ENCODE measurements around the gene GAPDHS. TPM values are rescaled to one million over a fixed set of nuclear protein-coding genes. Genes with fewer than 3 reads are reported as not detected.

The GAPDHS gene
- total and polyA plus RNA-seq, 4 donors, result not detected

DNA sequence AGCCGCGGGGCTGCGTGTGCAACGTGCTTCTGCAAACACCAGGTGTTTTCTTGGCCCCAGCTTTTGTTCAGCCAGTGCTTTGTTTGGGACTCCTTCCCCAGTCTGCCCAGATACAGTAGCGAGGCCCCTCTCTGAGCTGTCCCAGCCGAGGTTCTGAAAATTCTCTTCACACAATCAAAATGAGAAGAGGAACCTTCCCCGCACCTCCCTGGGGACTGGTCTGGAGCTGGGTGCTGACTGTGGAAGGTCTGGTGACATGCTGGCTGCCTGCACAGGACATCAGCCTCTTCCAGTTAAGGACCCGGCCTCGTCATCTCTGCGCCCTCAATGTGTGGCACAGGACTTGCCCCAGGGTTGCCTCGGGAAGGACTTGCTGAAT lies 26.0 kb downstream of the GAPDHS start:
- no peak for DNase-seq (ENCODE audit: low spot score)
- Histone ChIP-seq H3K9me3 (ENCODE audit: control insufficient read depth in 4 of 4, low read length in 3 of 4) (no peaks in the 10 kb centered on the region), H3K27me3 (ENCODE audit: control insufficient read depth in 4 of 4, insufficient read depth in 4 of 4, low read length in 3 of 4) (peaks cover 0 to 4% (median 3%) of the 10 kb centered on the region in 4 donors), H3K9ac (ENCODE audit: low read depth in 1 of 2, low read length in 2 of 2) (no peak overlapping the region), H3K4me1 (ENCODE audit: control insufficient read depth in 4 of 4, insufficient read depth in 4 of 4, low read length in 3 of 4) (peaks cover 0 to 7% (median 4%) of the 10 kb centered on the region in 4 donors), H3K4me3 (ENCODE audit: low read depth in 1 of 3, low read length in 3 of 3) (no peak overlapping the region), H3K27ac (ENCODE audit: low read depth in 1 of 2, low read length in 2 of 2) (no peak overlapping the region), H3K36me3 (ENCODE audit: control insufficient read depth in 4 of 4, insufficient read depth in 3 of 4, low read depth in 1 of 4, low read length in 3 of 4) (no peaks in the 10 kb centered on the region)
- TF ChIP-seq HNF4A (conservative IDR thresholded peaks at IDR 0.05), result no peak
- TF ChIP-seq GABPA (IDR thresholded peaks at IDR 0.05 in 1 of 2, conservative IDR thresholded peaks at IDR 0.05 in 1 of 2), result no peak
- 59% methylated on average over 11 of the region's 11 CpGs for WGBS

DNA sequence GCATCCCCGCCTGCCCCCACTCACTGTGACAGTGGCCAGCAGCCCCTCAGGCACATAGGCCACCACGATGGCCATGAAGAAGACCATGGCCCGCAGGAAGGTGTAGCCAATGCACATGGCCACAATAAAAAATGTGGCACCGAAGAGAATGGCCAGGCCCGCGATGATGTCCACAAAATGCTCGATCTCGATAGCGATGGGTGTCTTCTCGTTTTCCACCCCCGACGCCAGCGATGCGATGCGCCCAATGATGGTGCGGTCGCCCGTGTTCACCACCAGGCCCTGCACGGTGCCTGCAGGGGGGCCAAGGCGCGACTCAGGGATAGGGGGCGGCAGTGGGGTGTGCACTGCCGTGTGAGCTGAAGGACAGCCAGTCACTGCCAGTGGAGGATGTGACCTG lies 26.5 kb downstream of the GAPDHS start:
- no peak overlapping the region for H3K27ac ChIP-seq (ENCODE audit: low read depth in 1 of 2, low read length in 2 of 2)
- DNase-seq (ENCODE audit: low spot score), result no peak
- H3K9ac ChIP-seq (ENCODE audit: low read depth in 1 of 2, low read length in 2 of 2), result no peak overlapping the region
- no peaks in the 10 kb centered on the region for H3K9me3 ChIP-seq (ENCODE audit: control insufficient read depth in 4 of 4, low read length in 3 of 4)
- H3K4me1 ChIP-seq (ENCODE audit: control insufficient read depth in 4 of 4, insufficient read depth in 4 of 4, low read length in 3 of 4), result peaks cover 0 to 7% (median 4%) of the 10 kb centered on the region in 4 donors
- H3K36me3 ChIP-seq (ENCODE audit: control insufficient read depth in 4 of 4, insufficient read depth in 3 of 4, low read depth in 1 of 4, low read length in 3 of 4), result no peaks in the 10 kb centered on the region
- TF ChIP-seq JUND (IDR thresholded peaks at IDR 0.05) (no peak), FOXA2 (IDR thresholded peaks at IDR 0.05) (no peak), RAD21 (IDR thresholded peaks at IDR 0.05) (no peak), SP1 (IDR thresholded peaks at IDR 0.05) (no peak), FOXA1 (IDR thresholded peaks at IDR 0.05) (no peak), GABPA (IDR thresholded peaks at IDR 0.05 in 1 of 2, conservative IDR thresholded peaks at IDR 0.05 in 1 of 2) (no peak), HNF4A (conservative IDR thresholded peaks at IDR 0.05) (no peak), NR2F2 (IDR thresholded peaks at IDR 0.05) (no peak), EGR1 (IDR thresholded peaks at IDR 0.05; ENCODE audit: low read depth in 2 of 2) (no peak), YY1 (IDR thresholded peaks at IDR 0.05) (no peak), HNF4G (IDR thresholded peaks at IDR 0.05) (no peak), TAF1 (conservative IDR thresholded peaks at IDR 0.05) (no peak), RXRA (IDR thresholded peaks at IDR 0.05) (no peak)
- TF ChIP-seq, protein P1, sequence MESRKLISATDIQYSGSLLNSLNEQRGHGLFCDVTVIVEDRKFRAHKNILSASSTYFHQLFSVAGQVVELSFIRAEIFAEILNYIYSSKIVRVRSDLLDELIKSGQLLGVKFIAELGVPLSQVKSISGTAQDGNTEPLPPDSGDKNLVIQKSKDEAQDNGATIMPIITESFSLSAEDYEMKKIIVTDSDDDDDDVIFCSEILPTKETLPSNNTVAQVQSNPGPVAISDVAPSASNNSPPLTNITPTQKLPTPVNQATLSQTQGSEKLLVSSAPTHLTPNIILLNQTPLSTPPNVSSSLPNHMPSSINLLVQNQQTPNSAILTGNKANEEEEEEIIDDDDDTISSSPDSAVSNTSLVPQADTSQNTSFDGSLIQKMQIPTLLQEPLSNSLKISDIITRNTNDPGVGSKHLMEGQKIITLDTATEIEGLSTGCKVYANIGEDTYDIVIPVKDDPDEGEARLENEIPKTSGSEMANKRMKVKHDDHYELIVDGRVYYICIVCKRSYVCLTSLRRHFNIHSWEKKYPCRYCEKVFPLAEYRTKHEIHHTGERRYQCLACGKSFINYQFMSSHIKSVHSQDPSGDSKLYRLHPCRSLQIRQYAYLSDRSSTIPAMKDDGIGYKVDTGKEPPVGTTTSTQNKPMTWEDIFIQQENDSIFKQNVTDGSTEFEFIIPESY (IDR thresholded peaks at IDR 0.05), result no peak
- TF ChIP-seq, protein P2, sequence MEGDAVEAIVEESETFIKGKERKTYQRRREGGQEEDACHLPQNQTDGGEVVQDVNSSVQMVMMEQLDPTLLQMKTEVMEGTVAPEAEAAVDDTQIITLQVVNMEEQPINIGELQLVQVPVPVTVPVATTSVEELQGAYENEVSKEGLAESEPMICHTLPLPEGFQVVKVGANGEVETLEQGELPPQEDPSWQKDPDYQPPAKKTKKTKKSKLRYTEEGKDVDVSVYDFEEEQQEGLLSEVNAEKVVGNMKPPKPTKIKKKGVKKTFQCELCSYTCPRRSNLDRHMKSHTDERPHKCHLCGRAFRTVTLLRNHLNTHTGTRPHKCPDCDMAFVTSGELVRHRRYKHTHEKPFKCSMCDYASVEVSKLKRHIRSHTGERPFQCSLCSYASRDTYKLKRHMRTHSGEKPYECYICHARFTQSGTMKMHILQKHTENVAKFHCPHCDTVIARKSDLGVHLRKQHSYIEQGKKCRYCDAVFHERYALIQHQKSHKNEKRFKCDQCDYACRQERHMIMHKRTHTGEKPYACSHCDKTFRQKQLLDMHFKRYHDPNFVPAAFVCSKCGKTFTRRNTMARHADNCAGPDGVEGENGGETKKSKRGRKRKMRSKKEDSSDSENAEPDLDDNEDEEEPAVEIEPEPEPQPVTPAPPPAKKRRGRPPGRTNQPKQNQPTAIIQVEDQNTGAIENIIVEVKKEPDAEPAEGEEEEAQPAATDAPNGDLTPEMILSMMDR (IDR thresholded peaks at IDR 0.05; ENCODE audit: low read depth, low read length, missing input control), result no peak
- TF ChIP-seq, protein P3, sequence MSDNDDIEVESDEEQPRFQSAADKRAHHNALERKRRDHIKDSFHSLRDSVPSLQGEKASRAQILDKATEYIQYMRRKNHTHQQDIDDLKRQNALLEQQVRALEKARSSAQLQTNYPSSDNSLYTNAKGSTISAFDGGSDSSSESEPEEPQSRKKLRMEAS (IDR thresholded peaks at IDR 0.05), result no peak
- TF ChIP-seq, protein P4, sequence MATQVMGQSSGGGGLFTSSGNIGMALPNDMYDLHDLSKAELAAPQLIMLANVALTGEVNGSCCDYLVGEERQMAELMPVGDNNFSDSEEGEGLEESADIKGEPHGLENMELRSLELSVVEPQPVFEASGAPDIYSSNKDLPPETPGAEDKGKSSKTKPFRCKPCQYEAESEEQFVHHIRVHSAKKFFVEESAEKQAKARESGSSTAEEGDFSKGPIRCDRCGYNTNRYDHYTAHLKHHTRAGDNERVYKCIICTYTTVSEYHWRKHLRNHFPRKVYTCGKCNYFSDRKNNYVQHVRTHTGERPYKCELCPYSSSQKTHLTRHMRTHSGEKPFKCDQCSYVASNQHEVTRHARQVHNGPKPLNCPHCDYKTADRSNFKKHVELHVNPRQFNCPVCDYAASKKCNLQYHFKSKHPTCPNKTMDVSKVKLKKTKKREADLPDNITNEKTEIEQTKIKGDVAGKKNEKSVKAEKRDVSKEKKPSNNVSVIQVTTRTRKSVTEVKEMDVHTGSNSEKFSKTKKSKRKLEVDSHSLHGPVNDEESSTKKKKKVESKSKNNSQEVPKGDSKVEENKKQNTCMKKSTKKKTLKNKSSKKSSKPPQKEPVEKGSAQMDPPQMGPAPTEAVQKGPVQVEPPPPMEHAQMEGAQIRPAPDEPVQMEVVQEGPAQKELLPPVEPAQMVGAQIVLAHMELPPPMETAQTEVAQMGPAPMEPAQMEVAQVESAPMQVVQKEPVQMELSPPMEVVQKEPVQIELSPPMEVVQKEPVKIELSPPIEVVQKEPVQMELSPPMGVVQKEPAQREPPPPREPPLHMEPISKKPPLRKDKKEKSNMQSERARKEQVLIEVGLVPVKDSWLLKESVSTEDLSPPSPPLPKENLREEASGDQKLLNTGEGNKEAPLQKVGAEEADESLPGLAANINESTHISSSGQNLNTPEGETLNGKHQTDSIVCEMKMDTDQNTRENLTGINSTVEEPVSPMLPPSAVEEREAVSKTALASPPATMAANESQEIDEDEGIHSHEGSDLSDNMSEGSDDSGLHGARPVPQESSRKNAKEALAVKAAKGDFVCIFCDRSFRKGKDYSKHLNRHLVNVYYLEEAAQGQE (IDR thresholded peaks at IDR 0.05), result no peak
- H3K27me3 ChIP-seq (ENCODE audit: control insufficient read depth in 4 of 4, insufficient read depth in 4 of 4, low read length in 3 of 4), result peaks cover 0 to 7% (median 3%) of the 10 kb centered on the region in 4 donors
- no peak overlapping the region for H3K4me3 ChIP-seq (ENCODE audit: low read depth in 1 of 3, low read length in 3 of 3)
- 86% methylated on average over 23 of the region's 23 CpGs for WGBS

All from liver (tissue), 9 donors.